ENCODE data around the gene LBHD2. TPM values are rescaled to one million over a fixed set of nuclear protein-coding genes. Genes with fewer than 3 reads are reported as not detected.
A peak's percentile ranks its signal among the peaks of the same experiment; 100 is the strongest.

LBHD2 gene
- total RNA-seq, 1 donor from 2014 or later: not detected

DNA sequence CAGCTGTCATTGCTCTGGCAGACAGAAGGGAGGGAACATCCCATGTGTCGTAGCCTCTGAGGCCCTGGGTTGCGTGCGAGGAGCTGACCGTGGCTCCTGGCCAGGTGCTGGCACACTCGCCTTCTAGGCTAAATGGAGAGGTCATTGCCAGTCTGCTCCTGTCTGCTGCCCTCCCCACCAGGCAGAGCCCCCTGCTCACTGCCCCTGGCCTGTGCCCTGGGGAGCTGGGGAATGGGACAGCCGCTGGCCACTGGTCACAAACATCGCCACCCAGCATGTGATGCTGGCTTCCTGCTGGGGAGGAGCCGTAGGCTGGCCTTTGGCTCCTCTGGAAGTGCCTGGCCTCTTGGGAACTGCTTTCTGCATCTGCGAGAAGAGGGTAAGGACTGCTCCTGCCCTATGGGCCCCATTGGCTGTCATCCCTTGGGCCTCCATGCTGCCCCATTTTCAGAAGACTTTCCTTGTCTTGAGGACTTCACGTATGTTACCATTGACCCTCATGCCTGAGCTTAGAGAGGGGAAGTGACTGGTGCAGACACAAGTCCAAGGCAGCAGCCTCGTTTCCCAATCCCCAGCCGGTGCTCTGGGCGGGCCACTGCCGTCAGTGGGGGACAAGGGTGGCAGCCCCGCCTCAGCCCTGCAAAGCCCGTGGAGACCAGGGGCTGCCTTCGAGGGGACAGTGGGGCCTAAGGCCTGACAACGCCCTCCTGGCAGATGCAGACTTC, 37.3 kb downstream of the LBHD2 start:
- DNase-seq: peak; percentile 39

DNA sequence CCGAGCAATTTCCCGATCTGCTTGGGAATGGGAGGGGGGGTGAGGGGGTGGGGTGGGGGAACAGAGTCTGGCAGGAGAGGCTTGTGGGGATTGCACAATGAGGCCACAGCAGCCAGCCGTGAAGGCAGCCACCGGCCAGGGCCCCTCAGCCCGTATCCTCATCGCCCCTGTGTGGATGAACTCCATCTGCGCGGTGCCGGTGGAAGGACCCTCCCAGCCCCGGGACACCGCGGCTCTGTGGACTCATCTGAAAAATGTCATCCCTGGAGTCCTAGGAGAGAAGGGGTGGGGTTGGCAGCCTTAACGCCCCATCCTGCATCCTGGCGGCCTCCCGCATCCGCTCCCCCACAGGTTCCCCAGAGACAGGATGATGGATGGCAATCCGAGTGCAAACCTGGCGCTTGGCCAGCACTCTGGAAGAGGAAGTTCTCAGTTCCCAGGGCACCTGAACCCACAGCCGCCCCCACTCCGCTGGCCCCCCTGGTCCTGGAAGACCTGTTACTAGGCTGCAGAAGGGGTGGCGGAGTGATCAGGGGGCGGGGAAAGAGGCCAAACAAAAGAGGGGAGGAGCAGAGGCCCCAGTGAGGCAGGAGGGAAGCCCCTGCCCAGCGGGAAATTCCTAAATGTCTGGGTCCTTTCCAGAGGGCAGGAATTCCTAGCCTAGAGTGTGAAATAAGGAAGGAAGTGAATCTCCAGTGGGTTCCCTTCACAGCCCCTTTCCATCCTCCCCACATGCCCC, 38.0 kb downstream of the LBHD2 start:
- DNase-seq: peak; percentile 89

DNA sequence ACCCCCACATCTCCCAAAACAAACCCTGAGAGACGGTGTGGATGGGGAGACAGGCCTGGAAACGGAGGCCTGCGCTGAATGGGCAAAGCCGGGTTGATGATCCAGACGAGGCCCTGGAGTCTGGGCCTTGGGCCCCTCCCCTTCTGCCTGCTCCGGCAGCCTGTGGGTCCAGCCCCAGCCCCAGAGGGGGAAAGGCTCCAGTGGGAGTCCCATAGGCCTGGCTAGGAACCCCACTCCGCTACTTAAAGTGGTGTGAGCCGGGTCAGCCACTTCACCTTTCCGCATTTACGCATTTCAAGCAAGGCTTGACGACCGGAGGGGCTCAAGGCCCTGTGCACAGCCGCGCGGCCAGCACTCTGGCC, 38.6 kb downstream of the LBHD2 start:
- DNase-seq: no peak

- DNase-seq: peak; percentile 64
Measured at GRCh38 chr14:103122947-103123633, 39.1 kb downstream of the LBHD2 start, which contains the start of gene TNFAIP2. Gene TNFAIP2, plus strand, starts transcription at chr14:103123461. Its CDS starts 2,997 bp downstream, at chr14:103126458.

GRCh38 chr14:103123634-103124500, 39.9 kb downstream of the LBHD2 start:
- peak; percentile 69 for DNase-seq

DNA sequence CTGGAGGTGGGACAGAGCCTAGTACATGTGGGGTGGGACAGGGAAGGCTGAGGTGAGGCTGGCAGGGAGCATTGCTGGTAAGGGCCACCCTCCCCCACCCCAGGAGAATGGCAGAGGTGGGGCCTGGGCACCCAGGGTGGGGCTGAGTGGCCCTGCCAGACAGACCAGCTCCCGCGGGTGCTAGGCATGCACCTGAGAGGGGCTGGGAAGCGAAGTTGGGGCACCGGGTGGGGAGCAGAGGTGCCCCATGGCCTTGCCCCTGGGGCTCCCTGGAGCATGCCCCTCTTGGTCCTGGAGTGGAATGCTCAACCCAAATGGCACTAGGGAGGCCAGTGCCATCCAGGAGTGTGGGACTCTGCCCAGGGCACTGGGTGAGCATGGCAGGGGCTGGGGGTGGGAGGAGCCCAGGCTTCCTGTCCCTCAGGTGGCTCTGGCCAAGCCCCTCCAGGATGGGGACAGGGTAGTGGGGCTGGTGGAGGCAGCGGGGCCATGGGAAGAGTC, 40.5 kb downstream of the LBHD2 start:
- DNase-seq: no peak

GRCh38 chr14:103125098-103126070, 41.4 kb downstream of the LBHD2 start:
- DNase-seq: no peak

- no peak for DNase-seq
Measured at GRCh38 chr14:103126088-103126872, 42.3 kb downstream of the LBHD2 start.

- no peak for DNase-seq
Measured at GRCh38 chr14:103126873-103127304, 42.9 kb downstream of the LBHD2 start.

DNA sequence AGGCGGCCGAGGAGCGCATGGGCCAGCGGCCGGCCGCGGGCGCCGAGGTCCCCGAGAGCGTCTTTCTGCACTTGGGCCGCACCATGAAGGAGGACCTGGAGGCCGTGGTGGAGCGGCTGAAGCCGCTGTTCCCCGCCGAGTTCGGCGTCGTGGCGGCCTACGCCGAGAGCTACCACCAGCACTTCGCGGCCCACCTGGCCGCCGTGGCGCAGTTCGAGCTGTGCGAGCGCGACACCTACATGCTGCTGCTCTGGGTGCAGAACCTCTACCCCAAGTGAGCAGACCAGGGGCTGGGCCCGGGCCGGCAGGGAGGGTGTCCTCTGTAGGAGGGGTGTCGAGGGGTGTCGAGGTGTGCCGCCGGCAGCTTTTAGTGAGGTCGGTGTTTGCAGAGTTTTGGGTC, 43.3 kb downstream of the LBHD2 start:
- DNase-seq: no peak

GRCh38 chr14:103127861-103128598, 44.0 kb downstream of the LBHD2 start:
- no peak for DNase-seq

DNA sequence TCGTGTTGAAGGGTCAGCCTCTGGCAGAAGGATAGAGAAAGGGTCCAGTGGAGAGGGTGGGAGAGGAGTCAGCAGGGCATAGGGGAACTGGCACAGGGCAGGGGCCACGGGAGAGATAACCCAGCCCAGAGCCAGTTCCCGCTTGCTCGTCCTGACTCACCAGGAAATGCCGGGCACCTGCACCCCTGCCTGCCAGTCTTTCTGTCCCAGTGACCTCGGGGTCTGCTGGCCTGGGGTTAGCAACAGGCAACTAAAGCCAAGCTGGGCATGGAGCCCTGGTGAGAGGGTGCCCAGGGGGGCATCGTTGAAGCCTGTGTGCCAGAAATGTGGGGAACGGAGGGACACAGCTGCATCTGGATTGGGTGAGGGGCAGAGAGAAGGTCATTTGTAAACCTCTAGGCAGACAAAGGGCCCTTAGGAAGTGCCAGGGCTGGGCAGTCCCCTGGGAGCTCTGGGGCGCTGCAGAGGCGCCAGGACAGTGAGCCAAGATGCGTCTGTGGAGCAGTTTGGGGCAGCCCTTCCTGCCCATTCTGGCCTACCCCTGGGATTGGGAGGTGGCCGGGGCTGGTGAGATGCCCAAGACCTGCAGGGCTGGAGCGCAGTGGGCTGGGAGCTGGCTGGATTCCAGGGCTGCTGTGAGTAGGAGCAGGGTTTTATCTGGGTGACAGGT, 44.8 kb downstream of the LBHD2 start:
- peak; percentile 25 for DNase-seq

- DNase-seq: no peak
Measured at GRCh38 chr14:103129301-103130016, 45.4 kb downstream of the LBHD2 start.

DNA sequence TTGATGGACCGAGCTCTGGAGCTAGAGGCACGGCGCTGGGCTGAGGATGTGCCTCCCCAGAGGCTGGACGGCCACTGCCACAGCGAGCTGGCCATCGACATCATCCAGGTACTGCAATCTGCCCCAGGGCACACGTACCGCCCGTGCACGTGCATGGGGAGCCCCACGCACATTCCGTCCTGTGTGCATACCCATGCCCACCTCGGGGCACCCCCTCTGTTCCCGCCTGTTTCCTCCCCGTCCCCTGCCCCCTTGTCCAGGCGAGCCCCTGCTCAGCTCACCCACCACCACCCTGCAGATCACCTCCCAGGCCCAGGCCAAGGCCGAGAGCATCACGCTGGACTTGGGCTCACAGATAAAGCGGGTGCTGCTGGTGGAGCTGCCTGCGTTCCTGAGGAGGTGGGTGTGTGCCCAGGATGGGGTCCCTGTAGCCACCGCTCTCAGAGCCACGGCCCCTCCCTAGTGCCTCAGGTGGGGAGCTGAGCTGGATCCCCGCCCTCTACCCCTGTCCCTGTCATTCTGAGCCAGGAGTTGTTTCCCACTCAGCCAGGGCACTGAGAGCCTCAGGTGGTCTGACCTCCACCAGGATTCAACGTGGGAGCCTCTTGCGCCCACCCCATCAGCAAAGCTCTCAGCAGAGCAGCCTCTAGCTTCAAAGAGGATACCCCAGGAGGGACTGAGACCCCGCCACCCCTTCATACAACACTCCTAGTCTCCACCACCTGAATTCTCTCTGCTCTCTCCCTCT, 46.2 kb downstream of the LBHD2 start:
- DNase-seq: no peak

DNA sequence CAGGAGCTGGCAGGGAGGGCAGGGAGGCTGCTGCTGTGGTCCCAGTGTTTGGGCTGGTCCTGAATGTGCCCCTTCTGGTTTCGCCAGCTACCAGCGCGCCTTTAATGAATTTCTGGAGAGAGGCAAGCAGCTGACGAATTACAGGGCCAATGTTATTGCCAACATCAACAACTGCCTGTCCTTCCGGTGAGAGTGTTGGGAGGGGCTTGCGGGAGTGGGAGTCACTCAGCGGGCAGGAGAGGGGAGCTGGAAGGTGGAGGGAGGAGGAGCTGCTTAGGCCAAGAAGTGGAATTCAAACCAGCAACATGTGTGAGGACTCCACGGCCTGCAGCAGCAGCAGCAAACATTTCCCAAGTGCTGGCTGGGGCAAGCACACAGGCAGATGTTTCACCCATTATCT, 47.0 kb downstream of the LBHD2 start:
- DNase-seq: peak; percentile 56

DNA sequence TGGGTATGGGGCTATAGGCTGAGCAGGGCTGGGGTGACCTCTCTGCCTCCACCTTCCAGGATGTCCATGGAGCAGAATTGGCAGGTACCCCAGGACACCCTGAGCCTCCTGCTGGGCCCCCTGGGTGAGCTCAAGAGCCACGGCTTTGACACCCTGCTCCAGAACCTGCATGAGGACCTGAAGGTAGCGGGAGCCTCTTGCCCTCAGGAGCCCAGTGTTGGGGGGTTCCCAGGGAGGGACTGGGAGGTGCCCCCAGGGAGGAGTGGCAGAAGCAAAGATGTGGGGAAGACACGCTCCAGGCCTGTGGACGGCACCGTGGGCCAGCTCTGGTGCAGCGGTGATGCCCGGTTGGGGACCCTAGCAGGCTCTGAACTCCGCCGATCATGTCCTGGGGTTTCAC, 47.6 kb downstream of the LBHD2 start:
- DNase-seq: no peak

Measured in dermis blood vessel endothelial cell (primary cell).